GM18502 (cell line): ENCODE results near the gene ZNF837.

Source experiments
- ATAC-seq: cut with Tn5 transposase; IDR thresholded peaks from one replicate; pipeline ENCODE4 v1.9.1; 2021; ENCODE audit warnings: mild to moderate bottlenecking; ENCODE audit not compliant: unreplicated experiment, poor library complexity

ZNF837 gene

GRCh38 chr19:58326501-58326913 lies 54.3 kb downstream of the ZNF837 start:
- ATAC-seq = peak; percentile 22

GRCh38 chr19:58325311-58326022 lies 55.4 kb downstream of the ZNF837 start:
- no peak for ATAC-seq

- ATAC-seq = no peak
These were observed 61.6 kb downstream of the ZNF837 start for GRCh38 chr19:58319241-58319640.

DNA sequence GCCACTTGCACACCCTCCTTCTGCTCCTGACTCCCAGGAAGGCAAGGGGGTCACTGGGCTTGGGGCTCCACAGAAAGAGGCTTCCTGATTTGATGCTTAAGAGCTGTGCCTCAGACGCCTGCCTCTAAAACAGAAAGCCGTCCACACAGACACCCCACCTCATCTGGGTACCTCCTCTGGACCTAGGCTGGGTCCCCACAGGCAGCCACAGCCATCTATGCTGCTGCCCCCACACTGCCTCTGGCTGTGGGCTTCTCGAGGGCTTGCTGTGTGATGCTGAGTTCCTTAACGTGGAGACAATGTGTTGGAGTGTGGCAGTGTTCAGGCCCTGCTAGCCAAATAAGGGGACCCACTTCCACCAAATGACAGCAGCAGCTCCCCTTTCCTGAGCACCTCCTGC lies 62.5 kb downstream of the ZNF837 start:
- no peak for ATAC-seq
